GM12878 (cell line): ENCODE results near the gene TIMP2. TPM values are rescaled to one million over a fixed set of nuclear protein-coding genes. Genes with fewer than 3 reads are reported as not detected.

ENCODE experiments used
- ATAC-seq: fragments of 200-7000 bp; cut with Tn5 transposase; 3 replicates; pipeline ENCODE4 v1.9.1; 2020; ENCODE audit warnings: mild to moderate bottlenecking, moderate library complexity
- BruUV-seq: library from RNA; stranded (reverse); fragments of 400-500 nt; replicated peaks from 2 replicates; lab custom pipeline; 2021; lab: Mats Ljungman, UMichigan
- CTCF ChIA-PET: fragments of 300-600 bp; sonication (Branson Sonifier 250); formaldehyde crosslinking; extraction: SDS; loops from one replicate; lab custom pipeline; 2021; ENCODE audit warnings: inconsistent platforms; lab: Yijun Ruan, JAX
- POLR2A ChIA-PET: fragments of 350-600 bp; formaldehyde crosslinking; extraction: SDS; loops from one replicate; lab custom pipeline; 2021; ENCODE audit warnings: inconsistent platforms; lab: Charles Lee
- RAD21 ChIA-PET: fragments of 300-600 bp; sonication (Branson Sonifier 250); formaldehyde crosslinking; loops from one replicate; lab custom pipeline; 2023; ENCODE audit warnings: antibody characterized with exemption; ENCODE audit not compliant: unreplicated experiment; lab: Charles Lee
- SMC1A ChIA-PET: fragments of 300-600 bp; sonication (Branson Sonifier 250); formaldehyde crosslinking; loops from one replicate; lab custom pipeline; 2023; ENCODE audit not compliant: unreplicated experiment, uncharacterized antibody; lab: Charles Lee
- DNase-seq: peaks from one replicate; pipeline ENCODE4 v3.0.0-alpha.2; 2011; ENCODE audit warnings: low read depth, low spot score
- FAIRE-seq: peaks from 3 replicates; lab custom pipeline; 2011; peaks lifted over from hg19 to GRCh38; lab: Jason Lieb, UNC
- H2AFZ ChIP-seq: 2 replicates; pipeline ENCODE4 v1.6.0; 2011; ENCODE audit warnings: low read depth, low read length, control low read depth; ENCODE audit not compliant: control insufficient read depth
- H3K27ac ChIP-seq: 2 replicates; pipeline ENCODE4 v1.5.1; 2011; ENCODE audit warnings: control low read depth; ENCODE audit not compliant: control insufficient read depth, insufficient read depth
- H3K27me3 ChIP-seq, 2 experiments: replicated peaks in 1 of 2; 2 replicates each; pipeline versions ENCODE4 v1.6.0 to v1.6.1; 2011; ENCODE audit warnings: low read length in 1 of 2; ENCODE audit not compliant: control insufficient read depth in 2 of 2, insufficient read depth in 2 of 2
- H3K36me3 ChIP-seq, 2 experiments: 2 replicates each; pipeline ENCODE4 v1.5.1; 2011; ENCODE audit warnings: low read length in 1 of 2; ENCODE audit not compliant: control insufficient read depth in 2 of 2, insufficient read depth in 2 of 2
- H3K4me1 ChIP-seq: 2 replicates; pipeline ENCODE4 v1.6.1; 2011; ENCODE audit warnings: mild to moderate bottlenecking, low read length, moderate library complexity, mixed read lengths; ENCODE audit not compliant: control insufficient read depth, insufficient read depth
- H3K4me2 ChIP-seq: 2 replicates; pipeline ENCODE4 v1.6.0; 2011; ENCODE audit warnings: control low read depth; ENCODE audit not compliant: control insufficient read depth, insufficient read depth
- H3K4me3 ChIP-seq: fragments of 200-600 bp; sonication (generic); 2 replicates; pipeline ENCODE4 v1.5.1; 2016
- H3K79me2 ChIP-seq: 2 replicates; pipeline ENCODE4 v1.6.0; 2011; ENCODE audit warnings: low read length; ENCODE audit not compliant: control insufficient read depth, insufficient read depth
- H3K9ac ChIP-seq: 2 replicates; pipeline ENCODE4 v1.8.0; 2011; ENCODE audit warnings: low read length, control low read depth, mixed read lengths; ENCODE audit not compliant: control insufficient read depth, insufficient read depth
- H3K9me3 ChIP-seq: replicated peaks from 3 replicates; pipeline ENCODE4 v1.5.1; 2011; ENCODE audit warnings: mild to moderate bottlenecking, low read length; ENCODE audit not compliant: control insufficient read depth, insufficient read depth
- H4K20me1 ChIP-seq: 2 replicates; pipeline ENCODE4 v1.6.0; 2011; ENCODE audit not compliant: control insufficient read depth, insufficient read depth
- BACH1 ChIP-seq: fragments of 450-650 bp; IDR thresholded peaks from 2 replicates; pipeline ENCODE4 v1.6.1; 2017; ENCODE audit warnings: mild to moderate bottlenecking, borderline replicate concordance
- ETV6 ChIP-seq, 2 experiments: fragments of 450-650 bp in 1 of 2; IDR thresholded peaks in 1 of 2; conservative IDR thresholded peaks in 1 of 2; 2 replicates each; pipeline ENCODE4 v1.6.1; 2014; ENCODE audit warnings: antibody characterized with exemption in 1 of 2, borderline replicate concordance in 1 of 2, low read depth in 1 of 2, mild to moderate bottlenecking in 1 of 2, moderate library complexity in 1 of 2
- HDGF ChIP-seq: fragments of 450-650 bp; IDR thresholded peaks from 2 replicates; pipeline ENCODE4 v1.6.1; 2016; ENCODE audit warnings: antibody characterized with exemption
- MLLT1 ChIP-seq: fragments of 450-650 bp; IDR thresholded peaks from 2 replicates; pipeline ENCODE4 v1.6.1; 2016; ENCODE audit warnings: mild to moderate bottlenecking
- SMC3 ChIP-seq: IDR thresholded peaks from 2 replicates; pipeline ENCODE4 v1.6.1; 2011; ENCODE audit warnings: low read length, improper control_type of control experiment, borderline replicate concordance
- SRF ChIP-seq, 2 experiments: IDR thresholded peaks; 2 replicates each; pipeline ENCODE4 v1.6.1; 2011; ENCODE audit warnings: low read depth in 2 of 2, low read length in 2 of 2, mild to moderate bottlenecking in 1 of 2, moderate library complexity in 1 of 2
- ZBTB33 ChIP-seq: fragments of 450-650 bp; IDR thresholded peaks from 2 replicates; pipeline ENCODE4 v1.6.1; 2017; ENCODE audit warnings: mild to moderate bottlenecking
- WGBS: methylation state at CpG from one replicate; pipeline ENCODE4 v1.1.6; 2016; ENCODE audit warnings: low lambda C conversion rate; ENCODE audit not compliant: insufficient replicate concordance, insufficient coverage; ENCODE audit errors: missing lambda C conversion rate; 5-methylcytosine and 5-hydroxymethylcytosine counted together
- in situ Hi-C: fragments of 300-500 bp; cut with MboI; formaldehyde crosslinking; loops from 9 replicates; pipeline ENCODE4 v1.14.3; 2018; ENCODE audit warnings: mixed read lengths
- intact Hi-C: fragments of 100-400 bp; cut with micrococcal nuclease; formaldehyde crosslinking; loops from one replicate; pipeline ENCODE4 v1.14.2; 2022; ENCODE audit not compliant: unreplicated experiment
- polyA plus RNA-seq, 11 experiments: library from polyadenylated mRNA; depleted of rRNA in 4 of 11; unstranded in 6 of 11; stranded (reverse) in 5 of 11; fragments of >200 nt; fragmentation: Nextera tagmentation in 4 of 11; fragmentation: Illumina TruSeq in 1 of 11; extraction: Ambion mirVana in 4 of 11; extraction: Trizol in 1 of 11; gene quantifications; 1 replicate in 1 of 11; 2 replicates in 10 of 11; pipeline versions ENCODE4 v1.2.1 to v1.2.3, GENCODE V29; 2011 to 2016; ENCODE audit warnings: inconsistent platforms in 2 of 11, missing spikeins in 2 of 11, low read depth in 1 of 11
- total RNA-seq, 4 experiments: library from RNA; depleted of rRNA in 3 of 4; stranded (reverse); fragments of >200 nt in 3 of 4; fragmentation: Illumina TruSeq in 1 of 4; extraction: Trizol in 1 of 4; gene quantifications; 2 replicates each; pipeline versions ENCODE4 v1.2.1 to v1.2.3, GENCODE V29; 2013 to 2021

TIMP2 gene
- total and polyA plus RNA-seq, 10 of the 15 experiments (the other 5 are each of a cell fraction or from before 2014, with no cell fraction given), result 0.03 to 0.41 (median 0.04) TPM; not detected in 7

- no peak overlapping the region for H3K4me2 ChIP-seq
- WGBS, result 26% methylated on average over 16 of the region's 16 CpGs
- H3K27me3 ChIP-seq, result no peaks in the 10 kb centered on the region; a peak in 3 of 4 replicates
- H3K79me2 ChIP-seq, result no peaks in the 10 kb centered on the region
- DNase-seq, result no peak
- intact Hi-C loops, result no loop called here
- TF ChIP-seq ZBTB33, result no peak
- no peak for TF ChIP-seq MLLT1
- TF ChIP-seq ETV6 (conservative IDR thresholded peaks at IDR 0.05 in 1 of 2, IDR thresholded peaks at IDR 0.05 in 1 of 2; ENCODE audit: borderline replicate concordance in 1 of 2, low read depth in 1 of 2), result no peak
- TF ChIP-seq SMC3, result no peak
- TF ChIP-seq HDGF, result no peak
- TF ChIP-seq BACH1, result no peak
- no peak for TF ChIP-seq SRF (IDR thresholded peaks at IDR 0.05; ENCODE audit: low read depth in 2 of 2, low read length in 2 of 2)
- no peak overlapping the region for H3K27ac ChIP-seq
- ATAC-seq, result no peak
- CTCF ChIA-PET, result interaction anchor here (0.6 kb wide), 1 partner anchor 437 kb away, joined by 3 read pairs; no protein-coding TSS in a partner anchor
- H3K4me1 ChIP-seq, result peaks cover 3% of the 10 kb centered on the region; the same call in 1 of the 2 replicates
- in situ Hi-C loops, result no loop called here
- BruUV-seq, result no TSS peak
- FAIRE-seq, result no peak
- SMC1A ChIA-PET, result no interaction called here
- no peaks in the 10 kb centered on the region for H3K36me3 ChIP-seq
- H3K9ac ChIP-seq, result no peak overlapping the region
- H4K20me1 ChIP-seq, result no peaks in the 10 kb centered on the region
- POLR2A ChIA-PET, result no interaction called here
- no peak overlapping the region for H3K4me3 ChIP-seq
- H3K9me3 ChIP-seq, result no peaks in the 10 kb centered on the region
- RAD21 ChIA-PET, result no interaction called here
- no peak overlapping the region for H2AFZ ChIP-seq
These were observed 8.9 kb upstream of the TIMP2 start for GRCh38 chr17:78933959-78934568.
